GM21447 (cell line): Measurements from ENCODE around the gene WDR17.

ENCODE experiments used
- ATAC-seq: cut with Tn5 transposase; IDR thresholded peaks from one replicate; pipeline ENCODE4 v1.9.1; 2021; ENCODE audit not compliant: unreplicated experiment

Gene WDR17

GRCh38 chr4:176065435-176066291 lies at the start of gene WDR17:
WDR17 (plus strand) TSS chr4:176065841; CDS start chr4:176111581, 45,740 bp downstream.
- ATAC-seq: peak; percentile 100

GRCh38 chr4:176016601-176017000 lies 49.0 kb upstream of the WDR17 start:
- ATAC-seq: no peak

- no peak for ATAC-seq
Measured at GRCh38 chr4:176020481-176021085, 45.1 kb upstream of the WDR17 start.

- ATAC-seq: no peak
Measured at GRCh38 chr4:176030391-176030790, 35.2 kb upstream of the WDR17 start.

GRCh38 chr4:176031922-176032321 lies 33.7 kb upstream of the WDR17 start:
- ATAC-seq: no peak

GRCh38 chr4:176032454-176032853 lies 33.2 kb upstream of the WDR17 start:
- ATAC-seq: no peak

GRCh38 chr4:176034499-176034898 lies 31.1 kb upstream of the WDR17 start:
- ATAC-seq: no peak

- ATAC-seq: no peak
Measured at GRCh38 chr4:176034936-176035335, 30.7 kb upstream of the WDR17 start.

GRCh38 chr4:176036585-176037205 lies 28.9 kb upstream of the WDR17 start:
- ATAC-seq: peak; percentile 74

- no peak for ATAC-seq
Measured at GRCh38 chr4:176038789-176039188, 26.9 kb upstream of the WDR17 start.

GRCh38 chr4:176042195-176042594 lies 23.4 kb upstream of the WDR17 start:
- no peak for ATAC-seq

- no peak for ATAC-seq
Measured at GRCh38 chr4:176043838-176044588, 21.6 kb upstream of the WDR17 start.

- no peak for ATAC-seq
Measured at GRCh38 chr4:176044589-176044951, 21.1 kb upstream of the WDR17 start.

GRCh38 chr4:176048631-176049030 lies 17.0 kb upstream of the WDR17 start:
- no peak for ATAC-seq

GRCh38 chr4:176052744-176053143 lies 12.9 kb upstream of the WDR17 start:
- ATAC-seq: peak; percentile 98

- ATAC-seq: no peak
Measured at GRCh38 chr4:176053785-176054184, 11.9 kb upstream of the WDR17 start.

- no peak for ATAC-seq
Measured at GRCh38 chr4:176054942-176055341, 10.7 kb upstream of the WDR17 start.

- ATAC-seq: no peak
Measured at GRCh38 chr4:176063718-176064117, 1.9 kb upstream of the WDR17 start.

- ATAC-seq: no peak
Measured at GRCh38 chr4:176064539-176064938, 1.1 kb upstream of the WDR17 start.

GRCh38 chr4:176066757-176067156 lies 1.1 kb downstream of the WDR17 start:
- ATAC-seq: no peak

- no peak for ATAC-seq
Measured at GRCh38 chr4:176077561-176077960, 11.9 kb downstream of the WDR17 start.
